ENCODE results near the gene OR6M1.

OR6M1 gene

DNA sequence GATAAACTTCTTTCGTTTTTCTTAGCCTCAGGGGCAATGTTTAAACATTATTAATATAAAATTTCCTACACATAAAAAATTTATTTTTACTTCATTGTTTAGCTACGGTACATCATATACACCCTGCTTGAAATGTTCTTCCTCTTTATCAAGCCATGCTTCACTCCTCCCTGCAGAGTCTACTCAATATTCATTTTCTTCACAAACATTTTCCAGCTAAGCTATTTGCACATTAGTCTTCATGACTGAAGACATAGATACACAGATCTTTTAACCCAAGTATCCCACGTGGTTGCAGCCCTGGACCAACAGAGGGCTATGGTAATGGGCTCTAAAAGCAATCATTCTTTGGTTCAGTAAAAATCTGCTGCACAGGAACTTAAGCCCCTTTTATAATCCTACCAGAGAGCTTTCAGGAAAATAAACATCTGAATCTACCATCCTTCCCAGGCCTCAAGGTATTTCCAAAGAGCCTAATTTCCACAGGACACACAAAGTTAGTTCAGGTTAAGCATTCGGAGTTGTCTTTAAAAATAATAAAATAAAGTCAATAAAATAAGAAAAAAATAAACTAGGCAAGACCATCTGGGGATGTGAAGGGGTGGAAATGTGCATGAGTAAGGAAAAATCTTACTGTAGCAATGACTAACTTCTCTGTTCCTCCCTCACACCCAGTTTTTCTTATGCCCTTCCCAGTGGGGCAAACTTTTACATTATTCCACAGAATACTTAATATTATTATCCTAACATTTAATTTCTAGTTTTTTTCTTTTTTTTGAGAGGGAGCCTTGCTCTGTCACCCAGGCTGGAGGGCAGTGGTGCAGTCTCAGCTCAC lies 30.2 kb downstream of the OR6M1 start:
- DNase-seq (ENCODE audit: extremely low read depth in 1 of 2, low read depth in 1 of 2) = no peak

DNA sequence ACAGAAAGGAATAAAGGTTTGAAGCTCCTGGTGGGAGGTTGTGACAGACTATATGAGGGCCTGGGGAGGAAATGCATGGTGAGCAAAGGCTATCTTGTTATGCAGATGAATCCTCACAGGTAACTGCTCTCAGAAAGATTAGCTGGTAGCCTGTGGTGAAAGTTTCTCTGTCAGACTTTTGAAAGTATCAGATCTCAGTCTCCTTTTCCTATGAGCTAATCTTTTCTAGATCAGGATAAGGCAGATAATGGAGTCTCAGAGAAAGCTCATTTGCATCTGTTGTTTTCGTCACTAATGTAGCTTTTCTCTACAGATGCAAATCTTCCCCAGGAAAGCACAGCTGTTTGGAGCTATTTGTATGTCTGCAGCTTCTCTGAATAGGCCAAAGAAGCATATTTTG lies 30.9 kb downstream of the OR6M1 start:
- no peak for DNase-seq (ENCODE audit: extremely low read depth in 1 of 2, low read depth in 1 of 2)

- DNase-seq (ENCODE audit: extremely low read depth in 1 of 2, low read depth in 1 of 2) = no peak
Measured at GRCh38 chr11:123773959-123774358, 32.2 kb downstream of the OR6M1 start.

- no peak for DNase-seq (ENCODE audit: extremely low read depth in 1 of 2, low read depth in 1 of 2)
Measured at GRCh38 chr11:123773026-123773425, 33.1 kb downstream of the OR6M1 start.

GRCh38 chr11:123771664-123772063 lies 34.5 kb downstream of the OR6M1 start:
- DNase-seq (ENCODE audit: extremely low read depth in 1 of 2, low read depth in 1 of 2) = no peak

- DNase-seq (ENCODE audit: extremely low read depth in 1 of 2, low read depth in 1 of 2) = no peak
Measured at GRCh38 chr11:123770712-123771111, 35.4 kb downstream of the OR6M1 start.

DNA sequence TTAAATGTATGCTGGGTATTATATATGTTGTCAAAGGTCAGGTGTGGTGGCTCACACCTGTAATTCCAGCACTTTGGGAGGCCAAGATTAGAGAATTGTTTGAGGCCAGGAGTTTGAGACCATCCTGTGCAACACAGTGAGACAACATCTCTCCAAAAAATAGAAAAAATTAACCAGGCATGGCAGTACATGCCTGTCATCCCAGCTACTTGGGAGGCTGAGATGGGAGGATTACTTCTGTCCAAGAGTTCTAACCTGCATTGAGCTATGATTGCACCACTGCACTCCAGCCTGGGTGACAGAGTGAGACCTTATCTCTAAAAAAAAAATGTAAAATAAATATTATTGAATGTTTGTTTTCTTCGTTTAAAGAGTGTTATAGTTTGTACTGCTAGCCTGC lies 40.5 kb downstream of the OR6M1 start:
- DNase-seq (ENCODE audit: extremely low read depth in 1 of 2, low read depth in 1 of 2) = no peak

DNA sequence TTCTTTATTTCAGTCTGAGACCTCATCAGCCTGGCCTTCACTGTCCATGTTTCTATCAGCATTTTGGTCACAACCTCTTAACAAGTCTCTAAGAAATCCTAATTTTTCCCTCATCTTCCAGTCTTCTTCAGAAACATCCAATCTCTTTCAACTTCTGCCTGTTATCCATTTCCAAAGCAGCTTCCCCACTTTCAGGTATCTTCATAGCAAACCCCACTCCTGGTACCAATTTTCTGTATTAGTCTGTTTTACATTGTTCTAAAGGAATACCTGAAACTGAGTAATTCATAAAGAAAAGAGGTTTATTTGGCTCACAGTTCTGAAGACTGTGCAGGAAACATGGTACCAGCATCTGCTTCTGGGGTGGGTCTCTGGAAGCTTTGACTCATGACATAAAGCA lies 43.7 kb downstream of the OR6M1 start:
- no peak for DNase-seq (ENCODE audit: extremely low read depth in 1 of 2, low read depth in 1 of 2)

DNA sequence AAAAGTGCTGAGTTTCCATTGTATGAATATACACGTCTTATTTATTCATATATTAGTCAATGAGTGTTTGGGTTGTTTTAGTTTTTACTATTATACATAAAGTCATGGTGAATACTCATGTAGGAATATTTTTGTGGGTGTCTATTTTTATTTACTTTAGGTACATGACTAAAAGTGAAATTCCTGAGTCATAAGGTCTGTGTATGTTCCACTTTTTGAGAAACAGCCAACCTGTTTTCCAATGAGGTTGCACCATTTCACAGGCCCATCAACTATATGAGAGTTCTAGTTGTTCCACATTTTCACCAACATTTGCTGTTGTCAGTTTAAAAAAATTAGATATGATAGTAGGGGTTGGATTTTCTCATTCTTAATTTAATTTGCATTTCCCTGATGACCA lies 45.3 kb downstream of the OR6M1 start:
- no peak for DNase-seq (ENCODE audit: extremely low read depth in 1 of 2, low read depth in 1 of 2)

DNA sequence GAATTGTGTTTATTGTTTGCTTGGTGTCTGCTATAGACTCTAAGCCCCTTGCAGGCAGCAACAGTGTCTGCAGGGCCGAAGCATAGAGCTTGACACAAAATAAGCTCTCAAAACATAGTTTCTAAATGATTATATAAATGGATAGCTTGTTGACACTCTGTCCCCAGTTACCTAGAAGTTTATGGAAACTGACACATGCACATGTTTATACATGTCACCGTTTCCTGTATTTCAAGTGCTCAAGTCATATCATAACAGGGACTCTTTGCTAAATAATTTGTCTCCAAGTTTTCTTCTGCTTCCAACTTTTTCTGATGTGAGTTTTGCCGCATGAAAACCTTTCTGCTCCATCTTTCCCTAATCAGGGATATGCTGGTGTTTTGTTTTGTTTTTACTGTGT lies 48.2 kb downstream of the OR6M1 start:
- no peak for DNase-seq (ENCODE audit: extremely low read depth in 1 of 2, low read depth in 1 of 2)

GRCh38 chr11:123755813-123756212 lies 50.3 kb downstream of the OR6M1 start:
- no peak for DNase-seq (ENCODE audit: extremely low read depth in 1 of 2, low read depth in 1 of 2)

Measured in stimulated activated CD8-positive, alpha-beta memory T cell treated with anti-CD3 and anti-CD28 coated beads, Interleukin-7, amount 100 ng/mL, for 48 hours (primary cell).